NCI-H1048 (cell line): Measurements from ENCODE around the gene RNF181.
"Not testable (repeated sequence)": the region's sequence is repeated elsewhere in the genome, so short reads cannot be mapped to it uniquely, and the experiment has no call there.

ENCODE experiments used
- DNase-seq: peaks from one replicate; lab custom pipeline; 2025; lab: John Stamatoyannopoulos, UW

Gene RNF181

GRCh38 chr2:85614757-85615156, 19.2 kb downstream of the RNF181 start:
- not testable (repeated sequence) for DNase-seq

GRCh38 chr2:85615413-85615728, 19.8 kb downstream of the RNF181 start:
- no peak for DNase-seq

GRCh38 chr2:85617723-85618122, 22.2 kb downstream of the RNF181 start:
- DNase-seq = not testable (repeated sequence)

GRCh38 chr2:85619617-85620016, 24.1 kb downstream of the RNF181 start:
- DNase-seq = no peak

- DNase-seq = no peak
Measured at GRCh38 chr2:85621338-85621737, 25.8 kb downstream of the RNF181 start.

GRCh38 chr2:85623991-85624390, 28.4 kb downstream of the RNF181 start:
- DNase-seq = no peak

GRCh38 chr2:85628658-85629057, 33.1 kb downstream of the RNF181 start:
- DNase-seq = no peak

GRCh38 chr2:85631316-85631715, 35.8 kb downstream of the RNF181 start:
- no peak for DNase-seq

GRCh38 chr2:85635011-85635410, 39.5 kb downstream of the RNF181 start:
- DNase-seq = no peak

GRCh38 chr2:85635636-85636035, 40.1 kb downstream of the RNF181 start:
- no peak for DNase-seq

GRCh38 chr2:85642725-85643124, 47.2 kb downstream of the RNF181 start:
- DNase-seq = no peak

- DNase-seq = no peak
Measured at GRCh38 chr2:85644909-85645308, 49.4 kb downstream of the RNF181 start.

- no peak for DNase-seq
Measured at GRCh38 chr2:85646166-85646565, 50.6 kb downstream of the RNF181 start.
